Tibial artery (tissue), 4 donors: ENCODE results near the gene PIK3AP1.

Experiments
- DNase-seq, 2 donors: peaks; one replicate each; pipeline ENCODE4 v3.0.0-alpha.2; 2019
- H3K27ac ChIP-seq, 2 donors: fragments of 200-600 bp; sonication (generic) in 1 of 2; 1 replicate in 1 of 2; 2 replicates in 1 of 2; pipeline ENCODE4 v1.5.1; 2018 to 2019; ENCODE audit warnings: mild to moderate bottlenecking in 1 of 2
- H3K27me3 ChIP-seq, 2 donors: fragments of 200-600 bp; sonication (generic) in 1 of 2; one replicate each; pipeline versions ENCODE4 v1.5.1 to v1.6.0; 2016 to 2019
- H3K36me3 ChIP-seq, 3 donors: fragments of 200-600 bp; sonication (generic) in 2 of 3; one replicate each; pipeline ENCODE4 v1.5.1; 2016 to 2019; ENCODE audit warnings: mild to moderate bottlenecking in 2 of 3
- H3K4me1 ChIP-seq, 4 donors: fragments of 200-600 bp; sonication (generic) in 2 of 4; 1 replicate in 3 of 4; 2 replicates in 1 of 4; pipeline ENCODE4 v1.5.1; 2016 to 2019
- H3K4me3 ChIP-seq, 2 donors: fragments of 200-600 bp; sonication (generic) in 1 of 2; 1 replicate in 1 of 2; 2 replicates in 1 of 2; pipeline ENCODE4 v1.5.1; 2018 to 2019; ENCODE audit warnings: mild to moderate bottlenecking in 2 of 2
- H3K9me3 ChIP-seq, 3 donors: fragments of 200-600 bp; sonication (generic) in 1 of 3; one replicate each; pipeline ENCODE4 v1.5.1; 2016 to 2019
- CTCF ChIP-seq, 2 experiments: fragments of 200-600 bp in 1 of 2; fragments of 450-650 bp in 1 of 2; IDR thresholded peaks; one replicate each; pipeline ENCODE4 v1.5.1; 2017 to 2019; ENCODE audit warnings: antibody characterized with exemption in 2 of 2, mild to moderate bottlenecking in 1 of 2, moderate library complexity in 1 of 2
- intact Hi-C: fragments of 100-400 bp; cut with DNase I; formaldehyde crosslinking; loops from one replicate; pipeline ENCODE4 v1.15.0; 2023; ENCODE audit warnings: low total_unique reads

PIK3AP1 gene

DNA sequence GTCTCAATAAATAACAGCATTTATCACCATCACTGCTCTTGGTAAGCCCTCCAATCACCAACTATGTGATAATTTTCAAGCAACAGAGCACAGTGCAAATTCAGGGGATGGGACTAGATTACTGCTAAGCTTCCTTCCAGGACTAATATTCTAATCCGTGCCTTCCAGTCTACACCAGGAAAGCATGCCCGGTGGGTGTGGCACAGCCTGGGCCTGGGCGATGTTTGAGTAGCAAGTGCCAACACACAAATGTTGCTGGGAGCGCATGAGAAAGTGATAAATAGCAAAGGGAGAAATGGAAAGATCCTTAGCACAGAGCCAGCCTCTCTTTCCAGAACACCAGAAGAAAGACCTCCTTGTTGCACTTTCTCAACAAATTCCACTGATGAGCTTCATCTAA lies 120.0 kb downstream of the PIK3AP1 start:
- TF ChIP-seq CTCF (IDR thresholded peaks at IDR 0.05) = no peak
- Histone ChIP-seq H3K27ac (no peak overlapping the region), H3K4me1 (no peaks in the 10 kb centered on the region), H3K4me3 (no peak overlapping the region), H3K27me3 (peaks cover 0 to 6% of the 10 kb centered on the region in 2 donors), H3K9me3 (no peaks in the 10 kb centered on the region), H3K36me3 (no peaks in the 10 kb centered on the region)
- intact Hi-C loops = no loop called here
- no peak for DNase-seq

DNA sequence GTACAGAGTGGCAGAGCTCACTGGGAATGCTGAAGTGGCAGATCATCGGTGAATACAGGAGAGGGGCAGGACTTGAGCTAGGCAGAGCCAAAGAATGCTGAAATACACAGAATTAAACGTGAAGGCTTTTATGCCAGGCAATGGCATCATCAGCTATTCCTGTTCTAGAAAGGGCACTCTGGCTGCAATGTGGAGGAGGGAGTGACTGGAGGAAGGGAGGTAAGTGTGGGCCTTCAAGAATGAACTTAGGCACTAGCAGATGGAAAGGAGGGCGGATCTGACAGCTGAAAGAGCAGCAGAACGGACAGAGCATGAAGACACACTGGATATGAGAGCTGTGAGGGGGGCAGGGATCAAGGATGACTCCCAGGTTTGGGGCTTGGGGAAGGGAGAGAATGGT lies 121.5 kb downstream of the PIK3AP1 start:
- no peak for DNase-seq
- Histone ChIP-seq H3K27ac (no peak overlapping the region), H3K36me3 (no peaks in the 10 kb centered on the region), H3K27me3 (peaks cover 0 to 6% of the 10 kb centered on the region in 2 donors), H3K9me3 (no peaks in the 10 kb centered on the region), H3K4me1 (no peaks in the 10 kb centered on the region), H3K4me3 (no peak overlapping the region)
- intact Hi-C loops = no loop called here
- TF ChIP-seq CTCF (IDR thresholded peaks at IDR 0.05) = no peak

- no peaks in the 10 kb centered on the region for H3K36me3 ChIP-seq
- H3K4me1 ChIP-seq = no peaks in the 10 kb centered on the region
- no peak for TF ChIP-seq CTCF (IDR thresholded peaks at IDR 0.05)
- H3K27me3 ChIP-seq = peaks cover 0 to 6% of the 10 kb centered on the region in 2 donors
- DNase-seq = no peak
- intact Hi-C loops = no loop called here
- H3K9me3 ChIP-seq = no peaks in the 10 kb centered on the region
- H3K4me3 ChIP-seq = no peak overlapping the region
- no peak overlapping the region for H3K27ac ChIP-seq
Measured at GRCh38 chr10:96596422-96597407, 123.6 kb downstream of the PIK3AP1 start.

- no peak overlapping the region for H3K27ac ChIP-seq
- no peak overlapping the region for H3K4me3 ChIP-seq
- no peaks in the 10 kb centered on the region for H3K36me3 ChIP-seq
- peaks cover 0 to 6% of the 10 kb centered on the region in 2 donors for H3K27me3 ChIP-seq
- intact Hi-C loops = no loop called here
- TF ChIP-seq CTCF (IDR thresholded peaks at IDR 0.05) = no peak
- no peaks in the 10 kb centered on the region for H3K4me1 ChIP-seq
- no peaks in the 10 kb centered on the region for H3K9me3 ChIP-seq
- DNase-seq = no peak
Measured at GRCh38 chr10:96595741-96596140, 124.6 kb downstream of the PIK3AP1 start.

DNA sequence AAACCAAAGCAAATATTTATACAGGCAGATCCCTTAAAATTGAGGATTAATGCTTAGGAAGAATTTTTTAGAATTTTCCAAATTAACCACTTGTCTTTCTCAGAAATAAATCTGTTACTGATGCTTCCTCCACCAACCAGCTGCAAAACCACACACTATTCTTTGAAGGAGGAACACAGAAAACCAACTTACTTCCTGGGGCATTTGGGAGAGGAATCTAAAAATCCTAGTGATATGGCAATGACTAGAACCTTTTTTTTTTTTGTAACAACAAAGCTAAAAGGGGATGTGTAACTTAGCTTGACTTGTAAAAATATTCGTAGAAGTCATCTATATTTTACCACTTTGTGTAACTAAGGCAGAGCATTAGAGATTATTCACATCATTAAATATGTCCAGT lies 128.4 kb downstream of the PIK3AP1 start:
- H3K27ac ChIP-seq = no peak overlapping the region
- peaks cover 0 to 13% (median 2%) of the 10 kb centered on the region in 4 donors for H3K4me1 ChIP-seq
- H3K9me3 ChIP-seq = no peaks in the 10 kb centered on the region
- H3K36me3 ChIP-seq = no peaks in the 10 kb centered on the region
- no peaks in the 10 kb centered on the region for H3K27me3 ChIP-seq
- DNase-seq = no peak
- intact Hi-C loops = no loop called here
- no peak for TF ChIP-seq CTCF (IDR thresholded peaks at IDR 0.05)
- H3K4me3 ChIP-seq = no peak overlapping the region
